ENCODE data around the gene RUFY2.
A peak's percentile ranks its signal among the peaks of the same experiment; 100 is the strongest.

Gene RUFY2

DNA sequence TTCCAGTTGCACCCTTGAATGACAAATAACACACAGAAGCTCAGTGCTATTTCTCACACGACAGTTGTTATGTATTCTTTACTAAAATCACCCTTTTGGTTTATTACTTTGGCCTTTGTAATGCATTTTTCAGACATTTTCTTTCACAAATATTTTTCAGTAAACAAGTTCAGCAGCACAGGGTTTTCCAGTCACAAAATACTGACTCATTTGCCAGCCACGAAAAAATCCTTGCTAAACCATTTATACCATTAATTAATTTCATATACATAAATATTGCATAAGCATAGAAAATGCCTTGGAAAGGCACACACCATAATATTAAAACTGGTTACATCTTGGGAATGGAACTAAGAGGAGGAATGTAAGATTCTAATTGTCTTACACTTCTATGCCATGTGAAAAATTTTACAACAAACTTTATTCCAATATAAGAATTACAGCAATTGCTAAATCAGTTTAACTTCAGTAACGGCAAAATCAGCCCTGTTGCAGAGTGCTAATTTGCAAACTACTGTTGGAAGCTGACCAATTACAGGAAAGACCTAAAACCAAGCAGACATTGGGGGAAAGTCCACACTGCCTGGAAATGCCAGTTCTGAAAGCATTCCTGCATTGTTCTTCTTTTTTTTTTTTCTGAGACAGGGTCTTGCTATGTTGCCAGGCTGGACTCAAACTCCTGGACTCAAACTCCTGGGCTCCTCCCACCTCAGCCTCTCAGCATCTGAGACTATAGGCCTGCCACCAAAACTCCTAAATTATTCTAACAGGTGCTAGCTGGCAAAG is 42.8 kb downstream of the RUFY2 start:
- DNase-seq (ENCODE audit: low read depth, low spot score) = no peak

DNA sequence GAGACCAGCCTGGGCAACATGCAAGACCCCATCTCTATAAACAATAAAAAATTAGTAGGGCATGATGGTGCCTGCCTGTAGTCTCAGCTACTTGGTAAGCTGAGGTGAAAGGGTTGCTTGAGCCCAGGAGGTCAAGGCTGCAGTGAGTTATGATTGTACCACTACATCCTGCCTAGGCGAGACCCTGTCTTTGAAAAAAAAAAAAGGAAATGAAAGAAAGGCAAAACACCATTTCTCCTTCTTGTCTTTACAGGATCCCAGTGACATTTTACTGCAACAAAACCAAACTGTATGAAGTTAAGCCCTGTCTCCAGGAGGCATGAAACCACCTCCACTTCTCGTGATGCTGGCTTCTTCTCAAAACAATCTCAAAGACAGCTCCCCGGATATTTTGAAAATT is 44.5 kb downstream of the RUFY2 start:
- DNase-seq (ENCODE audit: low read depth, low spot score) = no peak

DNA sequence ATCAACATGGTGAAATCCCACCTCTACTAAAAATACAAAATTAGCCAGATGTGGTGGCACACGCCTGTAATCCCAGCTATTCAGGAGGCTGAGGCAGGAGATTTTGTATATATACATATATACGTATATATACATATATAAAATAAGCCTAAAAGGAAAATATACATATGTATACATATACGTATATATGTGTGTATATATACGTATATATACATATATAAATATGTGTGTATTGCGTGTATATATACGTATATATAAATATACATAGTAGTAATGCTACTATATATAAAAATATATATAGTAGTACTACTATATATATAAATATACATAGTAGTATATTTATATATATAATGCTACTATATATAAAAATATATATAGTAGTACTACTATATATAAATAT is 47.9 kb downstream of the RUFY2 start:
- no peak for DNase-seq (ENCODE audit: low read depth, low spot score)

DNA sequence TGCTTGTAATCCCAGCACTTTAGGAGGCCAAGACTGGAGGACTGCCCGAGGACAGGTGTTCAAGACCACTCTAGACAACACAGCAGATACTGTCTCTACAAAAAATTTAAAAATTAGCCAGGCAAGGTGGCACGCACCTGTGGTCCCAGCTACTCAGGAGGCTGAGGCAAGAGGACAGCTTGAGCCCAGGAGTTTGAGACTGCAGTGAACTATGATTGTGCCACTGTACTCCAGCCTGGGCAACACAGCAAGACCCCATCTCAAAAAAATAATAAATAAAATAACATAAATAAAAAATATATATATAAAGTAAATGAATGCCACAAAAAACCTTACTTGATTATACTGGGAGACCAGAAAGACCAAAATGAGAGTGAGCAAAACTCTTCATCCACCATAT is 53.5 kb downstream of the RUFY2 start:
- no peak for DNase-seq (ENCODE audit: low read depth, low spot score)

DNA sequence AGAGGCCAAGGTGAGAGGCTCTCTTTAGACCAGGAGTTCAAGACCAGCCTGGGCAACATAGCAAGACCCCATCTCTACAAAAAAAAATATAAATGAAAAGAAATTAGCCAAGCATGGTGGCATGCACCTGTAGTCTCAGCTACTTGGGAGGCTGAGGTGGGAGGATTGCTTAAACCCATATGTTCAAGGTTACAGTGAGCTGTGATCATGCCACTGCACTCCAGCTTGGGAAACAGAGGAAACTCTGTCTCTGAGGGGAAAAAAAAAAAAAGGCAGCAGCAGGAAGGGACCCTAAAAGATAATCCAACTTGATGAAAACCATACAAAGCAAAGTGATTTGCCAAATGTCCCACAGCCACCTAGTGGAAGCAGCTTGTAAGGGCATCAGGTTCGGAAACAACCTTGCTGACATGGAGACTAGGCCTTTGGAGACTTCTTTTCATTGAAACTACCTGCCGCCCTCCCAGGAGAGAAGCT is 58.8 kb downstream of the RUFY2 start:
- peak; percentile 65 for DNase-seq (ENCODE audit: low read depth, low spot score)

DNA sequence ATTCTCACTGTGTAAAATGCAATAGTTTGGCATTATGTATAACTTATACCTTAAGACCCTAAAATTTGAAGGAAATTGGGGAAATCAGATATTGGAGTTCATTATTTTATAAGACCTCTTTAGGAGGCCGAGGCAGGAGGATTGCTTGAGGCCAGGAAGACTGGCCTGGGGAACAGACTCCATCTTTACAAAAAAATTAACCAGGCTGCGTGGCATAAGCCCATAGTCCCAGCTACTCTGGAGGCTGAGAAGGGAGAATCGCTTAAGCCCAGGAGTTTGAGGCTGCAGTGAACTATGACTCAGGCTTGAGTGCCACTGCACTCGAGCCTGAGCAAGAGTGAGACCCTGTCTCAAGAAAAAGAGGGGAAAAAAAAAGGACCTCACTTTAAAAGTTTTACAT is 60.3 kb downstream of the RUFY2 start:
- DNase-seq (ENCODE audit: low read depth, low spot score) = no peak

DNA sequence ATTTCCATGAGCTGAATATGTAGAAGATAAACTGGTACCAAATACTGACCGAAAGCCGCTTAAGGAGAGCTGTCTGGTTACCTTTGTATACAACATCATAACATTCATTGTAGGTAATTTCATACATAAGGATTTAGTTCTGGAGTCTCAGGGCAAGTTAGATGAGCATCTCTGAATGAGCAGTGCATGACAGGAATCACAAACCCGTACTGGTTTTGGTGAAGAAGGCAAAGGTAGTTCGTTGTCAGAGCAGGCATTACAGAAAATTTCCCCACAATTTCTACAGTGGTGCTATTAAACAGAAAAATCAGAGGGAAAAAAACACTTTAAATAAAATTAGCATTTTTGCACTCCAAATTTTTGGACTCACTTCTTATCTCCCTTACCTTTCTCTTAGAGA is 61.5 kb downstream of the RUFY2 start:
- DNase-seq (ENCODE audit: low read depth, low spot score) = no peak

DNA sequence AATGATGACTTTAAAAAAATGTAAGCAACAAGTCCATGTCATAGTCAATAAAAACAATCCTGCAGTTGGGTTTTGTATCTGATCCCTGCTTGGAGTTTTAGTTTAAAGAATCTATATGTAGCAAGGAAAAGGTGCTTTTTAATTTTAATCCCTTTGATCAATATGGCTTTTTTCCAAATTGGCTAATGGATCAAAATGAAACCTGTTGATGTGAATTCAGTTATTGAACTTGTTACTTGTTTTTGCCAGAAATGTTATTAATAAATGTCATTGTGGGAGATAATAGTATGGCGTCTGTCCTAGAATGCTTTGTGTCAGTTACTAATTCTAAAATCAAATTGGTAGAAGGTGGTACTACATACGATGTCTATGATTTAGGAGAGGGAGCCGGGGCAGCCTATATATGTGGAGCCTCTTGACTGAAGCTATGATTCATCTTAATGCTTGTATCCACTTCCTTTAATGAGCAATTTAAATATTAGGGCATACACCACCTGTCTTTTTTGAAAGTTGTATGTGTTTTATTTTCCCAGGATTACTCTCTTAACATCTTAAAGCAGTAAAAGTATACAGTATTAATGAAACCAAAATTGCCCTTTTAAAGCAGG is 64.1 kb downstream of the RUFY2 start:
- no peak for DNase-seq (ENCODE audit: low read depth, low spot score)

DNA sequence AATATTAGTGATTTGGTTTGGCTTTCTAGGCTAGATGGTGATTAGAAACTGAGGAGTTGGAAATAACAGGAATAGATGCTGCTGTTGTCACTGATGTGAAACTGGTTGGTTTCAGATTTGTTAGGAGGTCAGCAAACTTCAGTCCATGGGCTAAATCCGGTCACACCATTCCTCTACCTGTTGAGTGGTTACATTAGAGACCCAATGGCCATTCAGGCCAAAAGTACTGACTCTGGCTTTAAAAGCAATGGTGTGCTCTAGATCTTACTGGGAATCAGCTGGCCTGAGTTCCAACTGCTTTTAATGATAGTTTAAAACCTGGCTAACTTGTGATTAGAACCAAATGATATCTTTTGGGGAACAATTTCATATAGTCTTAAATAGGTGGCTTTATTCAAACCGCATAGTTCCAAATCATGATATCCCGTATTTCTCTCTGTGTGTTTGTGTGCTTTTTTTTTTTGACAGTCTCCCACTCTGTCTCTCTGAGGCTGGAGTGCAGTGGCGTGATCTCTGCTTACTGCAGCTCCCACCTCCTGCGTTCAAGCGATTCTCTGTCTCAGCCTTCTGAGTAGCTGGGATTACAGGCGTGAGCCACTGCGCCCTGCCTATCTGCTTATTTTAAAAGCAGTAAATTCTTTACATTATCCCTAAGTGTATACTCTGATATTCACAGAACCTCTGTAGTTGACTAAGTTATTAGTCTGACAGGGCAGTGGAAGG is 66.6 kb downstream of the RUFY2 start:
- no peak for DNase-seq (ENCODE audit: low read depth, low spot score)

DNA sequence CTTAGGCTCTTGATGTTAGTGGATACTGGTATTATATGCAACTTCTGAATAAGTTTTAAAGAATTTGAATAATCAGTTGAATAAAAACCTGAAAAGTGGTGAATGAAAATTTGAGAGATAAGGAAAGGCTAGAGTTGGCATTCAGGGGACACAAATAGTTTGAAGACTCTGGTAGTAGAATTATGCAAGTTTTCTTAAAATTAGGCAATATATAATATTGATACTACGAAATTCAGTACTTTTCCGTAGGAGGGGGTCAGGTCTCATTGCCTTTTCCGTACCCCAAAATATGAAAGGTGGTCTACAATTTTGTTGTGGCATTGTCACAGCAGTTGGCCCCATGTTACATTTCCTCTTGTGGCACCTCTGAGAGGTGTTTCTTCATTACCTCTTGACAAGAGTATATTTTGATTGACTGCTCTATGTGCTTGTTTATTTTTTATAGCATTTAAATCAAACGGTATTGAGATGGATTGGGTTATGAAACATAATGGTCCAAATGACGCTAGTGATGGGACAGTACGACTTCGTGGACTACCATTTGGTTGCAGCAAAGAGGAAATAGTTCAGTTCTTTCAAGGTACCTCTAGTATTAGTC is 70.2 kb downstream of the RUFY2 start:
- no peak for DNase-seq (ENCODE audit: low read depth, low spot score)

DNA sequence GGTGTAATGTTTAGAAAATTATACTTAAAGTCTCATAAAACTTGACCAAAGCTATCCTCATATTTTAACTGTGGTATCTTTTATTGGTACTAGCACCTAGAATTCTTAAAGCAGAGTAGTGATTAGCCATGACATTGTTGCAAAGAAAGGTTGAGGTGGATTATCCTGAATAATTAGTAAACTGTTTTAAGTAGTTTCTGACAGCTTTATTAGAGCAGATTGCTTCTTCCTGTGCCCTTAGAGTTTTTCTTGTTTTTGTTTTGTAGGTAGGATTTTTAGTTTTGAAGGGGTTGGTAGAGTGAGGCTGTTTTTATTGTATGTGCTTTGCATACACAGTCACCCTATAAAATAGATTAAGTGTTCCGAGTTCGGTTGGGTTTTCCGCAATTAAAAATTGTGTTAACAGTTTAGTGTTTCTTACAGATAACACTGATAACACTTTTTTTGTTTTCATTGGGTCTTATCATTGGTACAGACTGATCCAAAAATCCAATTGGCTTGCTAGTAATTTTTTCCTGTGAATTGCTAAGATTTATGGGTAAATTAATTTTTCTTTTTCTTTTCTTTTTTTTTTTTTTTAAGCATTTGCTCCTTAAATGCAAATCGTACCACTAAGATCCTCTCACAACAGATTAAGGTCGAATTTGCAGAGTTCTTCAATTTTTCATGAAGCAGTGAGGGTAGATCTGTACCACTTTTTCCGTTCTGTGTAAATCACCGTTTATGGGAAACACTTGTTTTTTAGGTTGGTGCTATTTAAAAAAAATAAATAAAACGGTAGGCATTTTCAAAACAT is 72.2 kb downstream of the RUFY2 start:
- DNase-seq (ENCODE audit: low read depth, low spot score) = no peak

DNA sequence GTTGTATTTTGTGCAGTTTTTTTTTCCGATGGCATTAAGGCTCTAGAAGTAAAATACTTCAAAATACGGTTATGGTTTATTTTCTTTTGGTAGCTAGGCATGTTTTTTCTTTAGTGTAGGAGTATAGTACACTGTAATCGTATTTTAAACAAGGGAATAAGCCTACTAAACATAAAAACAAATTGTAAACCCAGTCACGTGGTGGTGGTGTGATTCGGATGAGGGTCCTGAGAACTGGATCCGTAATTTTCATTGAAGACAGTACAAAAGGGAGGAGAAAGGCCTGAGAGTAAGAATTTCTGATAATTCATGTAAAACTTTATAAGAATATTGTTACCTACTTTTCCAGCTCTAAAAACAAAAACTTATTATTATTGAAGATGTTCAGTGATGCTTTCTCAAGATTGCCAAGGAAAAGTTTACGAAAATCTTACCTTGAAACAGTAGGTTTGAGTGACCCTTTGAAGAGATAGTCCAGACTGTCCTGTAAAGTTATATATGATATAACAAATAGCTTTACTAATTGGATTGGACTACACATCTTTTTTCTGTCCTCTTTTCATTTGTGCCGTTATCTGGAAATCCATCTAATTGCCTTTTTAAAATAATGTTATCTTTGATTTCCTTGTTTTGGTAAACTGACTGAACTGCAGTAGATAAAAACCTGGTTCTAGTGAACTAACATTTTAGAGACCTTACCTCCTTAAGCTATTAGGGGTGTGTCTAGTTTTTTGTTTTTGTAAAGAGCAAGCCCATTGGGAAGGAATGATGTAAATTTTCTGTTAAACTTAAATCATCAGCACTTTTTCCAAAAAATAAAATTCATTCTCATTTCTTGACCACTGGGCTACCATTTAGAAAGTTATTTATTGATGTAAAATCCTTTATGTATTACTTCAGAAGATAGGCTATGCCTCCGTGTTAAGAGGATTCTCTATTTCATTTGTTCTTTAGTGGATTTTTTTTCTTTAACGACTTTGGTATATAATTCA is 73.3 kb downstream of the RUFY2 start:
- no peak for DNase-seq (ENCODE audit: low read depth, low spot score)

DNA sequence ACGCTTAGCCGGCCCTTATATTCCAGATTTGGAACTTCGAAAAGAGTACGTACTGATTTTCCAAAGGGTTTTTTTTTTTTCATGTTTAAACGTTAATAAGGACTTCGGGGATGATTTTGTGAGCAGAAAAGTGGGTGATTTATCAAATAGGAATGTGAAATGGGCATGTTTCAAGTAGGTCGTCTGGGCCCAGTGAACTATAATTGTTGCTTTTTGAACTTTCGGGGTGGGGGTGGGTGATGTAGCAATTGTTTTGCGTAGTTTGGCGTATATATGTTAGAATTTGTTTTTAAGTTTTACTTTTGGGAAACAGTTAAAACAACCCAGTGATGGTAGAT is 74.0 kb downstream of the RUFY2 start:
- no peak for DNase-seq (ENCODE audit: low read depth, low spot score)

DNA sequence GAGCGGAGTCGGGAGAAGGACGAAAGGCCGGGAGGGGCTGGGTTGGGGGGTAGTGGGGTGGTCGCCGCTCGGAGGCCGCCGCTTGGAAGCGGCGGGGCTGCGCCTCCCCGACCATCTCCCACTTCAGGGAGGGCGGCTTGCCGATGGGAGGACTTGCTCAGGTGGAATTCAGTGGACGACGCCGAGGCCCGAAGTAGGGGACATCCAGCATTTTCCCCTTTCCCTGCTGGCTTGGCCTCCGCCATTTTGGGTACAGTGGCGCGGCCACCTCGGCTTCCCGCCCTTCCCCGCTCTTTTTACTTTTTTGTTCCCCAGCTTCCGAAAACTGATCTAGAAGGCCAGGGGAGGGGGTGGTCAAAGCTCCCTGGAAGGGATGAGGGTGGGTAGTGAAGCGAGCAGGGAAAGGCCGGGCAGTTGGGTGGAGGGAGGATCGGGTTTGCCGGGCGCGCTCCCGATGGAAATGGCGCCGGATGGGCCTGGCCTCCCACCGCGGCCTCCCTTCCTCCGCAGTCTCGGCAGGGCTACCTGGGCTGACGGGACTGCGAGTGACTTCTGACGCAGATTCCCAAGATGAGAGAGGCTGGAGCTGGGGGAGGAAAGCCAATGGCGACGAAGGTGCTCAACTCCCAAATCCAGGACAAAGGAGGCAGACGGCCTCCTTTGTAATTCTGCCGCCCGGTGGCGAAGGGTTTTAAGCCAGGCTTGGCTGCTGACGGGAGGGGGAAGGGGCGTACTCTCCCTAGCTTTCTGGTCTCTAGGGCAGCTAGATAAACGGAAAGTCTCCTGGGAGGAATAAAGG is 74.6 kb downstream of the RUFY2 start, which contains the start of gene PBLD:
Gene PBLD, minus strand, starts transcription at position 670 of the 799 bp plus-strand sequence. CDS start 26,084 bp downstream, outside the sequence.
- DNase-seq (ENCODE audit: low read depth, low spot score) = peak; percentile 89

DNA sequence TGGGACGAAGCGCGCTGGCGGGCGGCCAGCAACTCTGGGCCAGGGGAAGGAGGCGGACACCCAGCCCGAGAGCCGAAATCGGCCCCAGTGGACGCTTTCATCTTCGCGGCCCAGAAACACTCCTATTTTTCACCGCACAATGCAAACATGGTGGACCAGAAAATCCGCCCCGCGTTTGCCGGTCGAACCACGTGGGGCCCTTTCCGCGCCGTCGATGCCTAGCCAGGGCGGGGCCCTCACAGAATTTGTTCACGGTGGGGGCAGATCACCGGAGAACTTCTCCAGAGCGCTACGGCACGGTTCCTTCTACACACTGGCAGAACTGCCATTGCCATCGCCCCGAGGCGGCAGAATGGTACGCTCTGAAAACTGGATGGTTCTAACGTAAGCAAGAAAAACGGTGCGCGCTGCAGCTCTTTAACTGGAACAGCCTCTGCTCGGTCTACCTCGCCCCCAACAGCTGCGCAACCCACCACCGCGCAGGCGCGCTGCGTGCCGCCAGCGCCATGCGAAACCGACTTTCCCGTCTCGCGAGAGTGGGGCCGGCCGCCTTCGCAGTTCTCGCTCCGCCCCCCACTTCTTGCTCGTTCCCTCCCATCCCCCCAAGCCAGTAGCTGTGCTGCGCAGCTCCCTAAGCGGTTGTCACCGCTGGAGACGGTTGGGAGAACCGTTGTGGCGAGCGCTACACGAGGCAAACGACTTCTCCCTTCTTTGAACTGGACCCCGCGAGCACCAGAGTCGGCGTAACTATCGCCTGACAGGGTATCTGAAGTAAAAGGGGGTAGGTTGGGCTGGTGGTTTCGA is 75.4 kb downstream of the RUFY2 start, which contains the start of gene HNRNPH3:
Gene HNRNPH3, plus strand, starts transcription at position 610 of the 804 bp plus-strand sequence. CDS start 5,158 bp downstream, outside the sequence.
- DNase-seq (ENCODE audit: low read depth, low spot score) = peak; percentile 99

DNA sequence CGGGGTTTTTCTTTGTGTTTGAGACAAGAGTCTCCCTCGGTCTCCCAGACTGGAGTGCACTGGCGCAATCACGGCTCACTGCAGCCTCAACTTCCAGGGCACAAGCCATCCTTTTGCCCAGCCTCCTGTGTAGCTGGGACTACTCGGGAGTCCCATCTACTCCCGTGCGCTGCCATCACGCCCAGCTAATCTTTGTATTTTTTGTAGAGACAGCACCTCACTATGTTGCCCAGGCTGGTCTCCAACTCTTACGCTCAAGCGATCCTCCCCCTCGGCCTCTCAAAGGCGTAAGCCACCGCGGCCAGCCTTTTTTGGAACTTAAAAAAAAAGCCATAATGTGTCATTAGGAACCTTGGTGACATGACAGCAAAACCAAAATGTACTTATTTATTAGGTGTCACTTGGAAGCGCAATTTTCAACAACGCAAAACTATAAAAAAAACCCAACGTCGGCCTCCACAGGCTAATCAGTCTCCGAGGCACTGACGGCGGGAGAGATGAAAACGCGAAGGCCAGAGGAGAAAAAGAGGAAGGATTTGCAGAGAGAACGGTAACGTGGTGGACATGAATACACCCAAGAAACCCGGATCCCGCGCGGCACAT is 76.1 kb downstream of the RUFY2 start:
- peak; percentile 43 for DNase-seq (ENCODE audit: low read depth, low spot score)

DNA sequence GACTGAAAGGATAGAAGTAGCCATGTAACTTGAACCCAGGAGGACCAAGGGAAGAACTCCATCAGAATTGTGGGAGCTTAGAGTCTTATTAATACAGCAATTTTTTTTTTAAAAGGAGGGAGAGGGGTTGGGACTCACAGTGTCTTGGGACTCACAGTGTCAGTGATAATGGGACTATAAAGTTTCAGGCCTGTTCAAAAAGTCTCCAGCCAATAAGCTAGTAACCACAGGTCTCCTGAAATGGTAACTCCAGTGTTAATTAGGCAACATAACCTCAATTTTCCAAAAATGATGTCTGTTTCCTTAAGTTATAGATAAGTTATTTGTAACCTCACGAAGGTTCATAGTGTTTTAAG is 77.6 kb downstream of the RUFY2 start:
- no peak for DNase-seq (ENCODE audit: low read depth, low spot score)

Data from ELF-1 (cell line).